ENCODE measurements around the gene FAM149B1.

Gene FAM149B1

GRCh38 chr10:73163096-73163495 is 4.8 kb upstream of the FAM149B1 start:
- ATAC-seq: no peak

GRCh38 chr10:73166972-73167371 is 947 bp upstream of the FAM149B1 start:
- TF ChIP-seq SNAI2 (CRISPR knock-in tag; IDR thresholded peaks at IDR 0.05) (no peak), ESRRG (CRISPR knock-in tag; IDR thresholded peaks at IDR 0.05) (no peak), TCF4 (CRISPR knock-in tag; IDR thresholded peaks at IDR 0.05; ENCODE audit: borderline replicate concordance) (no peak), PPARA (CRISPR knock-in tag; IDR thresholded peaks at IDR 0.05; ENCODE audit: borderline replicate concordance) (no peak), CSDC2 (CRISPR knock-in tag; IDR thresholded peaks at IDR 0.05) (no peak), OSR1 (CRISPR knock-in tag; IDR thresholded peaks at IDR 0.05) (no peak), PATZ1 (CRISPR knock-in tag; IDR thresholded peaks at IDR 0.05; ENCODE audit: borderline replicate concordance) (no peak), ZNF70 (CRISPR knock-in tag; IDR thresholded peaks at IDR 0.05) (no peak), ZNF565 (CRISPR knock-in tag; conservative IDR thresholded peaks at IDR 0.05; ENCODE audit: low read depth) (no peak), CSRNP3 (CRISPR knock-in tag; IDR thresholded peaks at IDR 0.05) (no peak), TOX (CRISPR knock-in tag; IDR thresholded peaks at IDR 0.05; ENCODE audit: borderline replicate concordance) (no peak), RARB (CRISPR knock-in tag; IDR thresholded peaks at IDR 0.05) (no peak), GLIS3 (CRISPR knock-in tag; IDR thresholded peaks at IDR 0.05) (no peak), POU6F1 (CRISPR knock-in tag; IDR thresholded peaks at IDR 0.05; ENCODE audit: borderline replicate concordance, low read depth) (no peak)
- ATAC-seq: no peak

More at GRCh38 chr10:73163096-73163495, 4.8 kb upstream of the FAM149B1 start:
- TF ChIP-seq OSR1 (CRISPR knock-in tag; IDR thresholded peaks at IDR 0.05): no peak
- TF ChIP-seq ZNF70 (CRISPR knock-in tag; IDR thresholded peaks at IDR 0.05): no peak
- TF ChIP-seq GLIS3 (CRISPR knock-in tag; IDR thresholded peaks at IDR 0.05): no peak
- no peak for TF ChIP-seq BACH2 (CRISPR knock-in tag; IDR thresholded peaks at IDR 0.05; ENCODE audit: borderline replicate concordance)
- no peak for TF ChIP-seq ARNTL (CRISPR knock-in tag; IDR thresholded peaks at IDR 0.05; ENCODE audit: borderline replicate concordance, low read depth)
- no peak for TF ChIP-seq CSDC2 (CRISPR knock-in tag; IDR thresholded peaks at IDR 0.05)

- ATAC-seq: no peak
- TF ChIP-seq TOX (CRISPR knock-in tag; IDR thresholded peaks at IDR 0.05; ENCODE audit: borderline replicate concordance) (no peak), OSR1 (CRISPR knock-in tag; IDR thresholded peaks at IDR 0.05) (no peak), ZNF70 (CRISPR knock-in tag; IDR thresholded peaks at IDR 0.05) (no peak), ZNF565 (CRISPR knock-in tag; conservative IDR thresholded peaks at IDR 0.05; ENCODE audit: low read depth) (no peak), SNAI2 (CRISPR knock-in tag; IDR thresholded peaks at IDR 0.05) (no peak), RARB (CRISPR knock-in tag; IDR thresholded peaks at IDR 0.05) (no peak), ARNTL (CRISPR knock-in tag; IDR thresholded peaks at IDR 0.05; ENCODE audit: borderline replicate concordance, low read depth) (no peak), TSHZ2 (CRISPR knock-in tag; IDR thresholded peaks at IDR 0.05) (no peak), ESRRG (CRISPR knock-in tag; IDR thresholded peaks at IDR 0.05) (no peak), CSRNP3 (CRISPR knock-in tag; IDR thresholded peaks at IDR 0.05) (no peak), ISL1 (CRISPR knock-in tag; IDR thresholded peaks at IDR 0.05) (no peak), ZNF8 (CRISPR knock-in tag; IDR thresholded peaks at IDR 0.05) (no peak), TCF4 (CRISPR knock-in tag; IDR thresholded peaks at IDR 0.05; ENCODE audit: borderline replicate concordance) (no peak), GLIS3 (CRISPR knock-in tag; IDR thresholded peaks at IDR 0.05) (no peak), ZFP3 (CRISPR knock-in tag; IDR thresholded peaks at IDR 0.05) (no peak), ZFP30 (CRISPR knock-in tag; IDR thresholded peaks at IDR 0.05) (no peak)
Measured at GRCh38 chr10:73167458-73167782, 499 bp upstream of the FAM149B1 start.

Measured in SK-N-SH treated with all-trans-retinoic acid at 6 μM for 48 hours (cell line).